Measurements from ENCODE around the gene SKI.

DNA sequence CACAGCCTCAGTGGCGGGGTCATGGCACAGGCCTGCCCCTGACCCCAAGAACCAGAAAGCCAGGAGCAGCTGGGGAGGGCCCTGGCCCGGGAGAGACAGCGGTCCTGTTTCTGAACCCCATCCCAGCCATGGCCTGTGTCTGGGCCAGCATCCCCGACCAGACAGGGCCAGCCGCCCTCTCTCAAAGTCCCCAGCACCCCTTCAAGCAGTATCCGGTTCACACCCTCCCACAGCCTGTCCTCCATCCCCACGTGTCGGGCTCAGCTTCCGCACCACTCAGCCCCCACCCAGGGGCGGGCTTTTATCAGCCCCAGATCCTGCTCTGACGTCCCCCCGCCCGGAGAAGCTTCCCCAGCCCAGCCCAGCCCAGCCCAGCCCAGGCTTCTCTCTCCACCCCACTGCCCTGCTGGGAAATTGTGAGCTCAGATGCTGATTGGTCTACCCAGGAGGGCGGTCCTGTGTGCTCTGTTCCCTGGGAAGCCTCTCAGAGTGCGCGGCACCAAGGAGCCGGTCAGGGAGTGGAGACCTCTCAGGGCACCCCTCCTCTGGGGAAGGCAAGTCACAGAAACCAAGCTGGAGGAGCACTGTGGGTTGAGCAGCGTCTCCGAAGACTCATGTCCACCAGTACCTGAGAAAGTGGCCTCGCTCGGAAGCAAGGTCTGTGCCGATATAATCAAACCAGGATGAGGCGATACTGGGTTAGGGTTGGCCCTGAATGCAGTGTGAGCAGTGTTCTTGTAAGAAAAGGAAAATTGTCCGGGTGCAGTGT, 28.9 kb upstream of the SKI start:
- no peak for TF ChIP-seq POLR2A (IDR thresholded peaks at IDR 0.05; ENCODE audit: low read depth, low read length)
- TF ChIP-seq POLR2AphosphoS5 (IDR thresholded peaks at IDR 0.05; ENCODE audit: low read depth, low read length) = no peak

Data from GM12892 (cell line).